Panc1 (cell line): Measurements from ENCODE around the gene TNFAIP1.

Source experiments
- POLR2AphosphoS5 ChIP-seq: IDR thresholded peaks from 2 replicates; pipeline ENCODE4 v1.6.1; 2012; ENCODE audit warnings: mild to moderate bottlenecking, low read depth, low read length, moderate library complexity
- SIN3A ChIP-seq: IDR thresholded peaks from 2 replicates; pipeline ENCODE4 v1.6.1; 2012; ENCODE audit warnings: low read depth, mild to moderate bottlenecking, low read length, moderate library complexity, borderline replicate concordance; ENCODE audit not compliant: insufficient read depth
- TF ChIP-seq, protein P1 (sequence below): fragments of 450-650 bp; IDR thresholded peaks from 2 replicates; pipeline ENCODE4 v1.5.1; 2017; ENCODE audit warnings: mild to moderate bottlenecking
- TF ChIP-seq, protein P2 (sequence below), 2 experiments: IDR thresholded peaks; 2 replicates each; pipeline ENCODE4 v1.6.1; 2011 to 2012; ENCODE audit warnings: low read depth in 2 of 2, control low read depth in 1 of 2, low read length in 1 of 2, mild to moderate bottlenecking in 1 of 2, moderate library complexity in 1 of 2; ENCODE audit not compliant: insufficient read depth in 1 of 2

DNA sequence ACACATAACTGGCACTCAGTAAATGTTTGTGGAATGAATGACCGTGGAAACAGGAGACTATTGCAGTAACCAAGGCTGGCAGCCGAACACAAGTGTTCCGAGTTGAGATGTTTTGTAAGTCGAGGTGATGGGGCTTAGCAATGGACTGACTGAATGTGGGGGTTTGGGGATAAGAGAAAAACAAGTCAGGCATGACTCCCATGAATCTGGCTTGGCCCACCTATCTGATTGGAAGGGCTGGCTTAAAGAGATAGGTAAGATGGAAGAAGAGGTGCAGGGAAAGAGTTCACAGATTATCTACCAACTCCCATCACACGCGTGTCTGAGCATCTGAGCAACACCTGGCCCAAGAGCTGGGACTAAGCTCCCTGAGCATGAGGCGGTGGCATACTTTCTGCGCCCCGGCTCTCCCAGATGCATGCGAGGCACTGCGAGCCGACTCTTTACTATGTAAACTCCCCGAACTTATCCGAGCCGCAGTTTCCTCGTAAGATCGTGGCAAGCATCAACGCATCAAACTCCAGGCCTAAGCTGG lies 828 bp upstream of the TNFAIP1 start:
- TF ChIP-seq, protein P1, sequence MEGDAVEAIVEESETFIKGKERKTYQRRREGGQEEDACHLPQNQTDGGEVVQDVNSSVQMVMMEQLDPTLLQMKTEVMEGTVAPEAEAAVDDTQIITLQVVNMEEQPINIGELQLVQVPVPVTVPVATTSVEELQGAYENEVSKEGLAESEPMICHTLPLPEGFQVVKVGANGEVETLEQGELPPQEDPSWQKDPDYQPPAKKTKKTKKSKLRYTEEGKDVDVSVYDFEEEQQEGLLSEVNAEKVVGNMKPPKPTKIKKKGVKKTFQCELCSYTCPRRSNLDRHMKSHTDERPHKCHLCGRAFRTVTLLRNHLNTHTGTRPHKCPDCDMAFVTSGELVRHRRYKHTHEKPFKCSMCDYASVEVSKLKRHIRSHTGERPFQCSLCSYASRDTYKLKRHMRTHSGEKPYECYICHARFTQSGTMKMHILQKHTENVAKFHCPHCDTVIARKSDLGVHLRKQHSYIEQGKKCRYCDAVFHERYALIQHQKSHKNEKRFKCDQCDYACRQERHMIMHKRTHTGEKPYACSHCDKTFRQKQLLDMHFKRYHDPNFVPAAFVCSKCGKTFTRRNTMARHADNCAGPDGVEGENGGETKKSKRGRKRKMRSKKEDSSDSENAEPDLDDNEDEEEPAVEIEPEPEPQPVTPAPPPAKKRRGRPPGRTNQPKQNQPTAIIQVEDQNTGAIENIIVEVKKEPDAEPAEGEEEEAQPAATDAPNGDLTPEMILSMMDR, result no peak
- no peak for TF ChIP-seq POLR2AphosphoS5
- TF ChIP-seq SIN3A, result no peak
- TF ChIP-seq, protein P2, sequence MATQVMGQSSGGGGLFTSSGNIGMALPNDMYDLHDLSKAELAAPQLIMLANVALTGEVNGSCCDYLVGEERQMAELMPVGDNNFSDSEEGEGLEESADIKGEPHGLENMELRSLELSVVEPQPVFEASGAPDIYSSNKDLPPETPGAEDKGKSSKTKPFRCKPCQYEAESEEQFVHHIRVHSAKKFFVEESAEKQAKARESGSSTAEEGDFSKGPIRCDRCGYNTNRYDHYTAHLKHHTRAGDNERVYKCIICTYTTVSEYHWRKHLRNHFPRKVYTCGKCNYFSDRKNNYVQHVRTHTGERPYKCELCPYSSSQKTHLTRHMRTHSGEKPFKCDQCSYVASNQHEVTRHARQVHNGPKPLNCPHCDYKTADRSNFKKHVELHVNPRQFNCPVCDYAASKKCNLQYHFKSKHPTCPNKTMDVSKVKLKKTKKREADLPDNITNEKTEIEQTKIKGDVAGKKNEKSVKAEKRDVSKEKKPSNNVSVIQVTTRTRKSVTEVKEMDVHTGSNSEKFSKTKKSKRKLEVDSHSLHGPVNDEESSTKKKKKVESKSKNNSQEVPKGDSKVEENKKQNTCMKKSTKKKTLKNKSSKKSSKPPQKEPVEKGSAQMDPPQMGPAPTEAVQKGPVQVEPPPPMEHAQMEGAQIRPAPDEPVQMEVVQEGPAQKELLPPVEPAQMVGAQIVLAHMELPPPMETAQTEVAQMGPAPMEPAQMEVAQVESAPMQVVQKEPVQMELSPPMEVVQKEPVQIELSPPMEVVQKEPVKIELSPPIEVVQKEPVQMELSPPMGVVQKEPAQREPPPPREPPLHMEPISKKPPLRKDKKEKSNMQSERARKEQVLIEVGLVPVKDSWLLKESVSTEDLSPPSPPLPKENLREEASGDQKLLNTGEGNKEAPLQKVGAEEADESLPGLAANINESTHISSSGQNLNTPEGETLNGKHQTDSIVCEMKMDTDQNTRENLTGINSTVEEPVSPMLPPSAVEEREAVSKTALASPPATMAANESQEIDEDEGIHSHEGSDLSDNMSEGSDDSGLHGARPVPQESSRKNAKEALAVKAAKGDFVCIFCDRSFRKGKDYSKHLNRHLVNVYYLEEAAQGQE (IDR thresholded peaks at IDR 0.05; ENCODE audit: insufficient read depth in 1 of 2, low read depth in 2 of 2, low read length in 1 of 2), result no peak
